ENCODE results near the gene ENKUR.
A peak's percentile ranks its signal among the peaks of the same experiment; 100 is the strongest.

DNA sequence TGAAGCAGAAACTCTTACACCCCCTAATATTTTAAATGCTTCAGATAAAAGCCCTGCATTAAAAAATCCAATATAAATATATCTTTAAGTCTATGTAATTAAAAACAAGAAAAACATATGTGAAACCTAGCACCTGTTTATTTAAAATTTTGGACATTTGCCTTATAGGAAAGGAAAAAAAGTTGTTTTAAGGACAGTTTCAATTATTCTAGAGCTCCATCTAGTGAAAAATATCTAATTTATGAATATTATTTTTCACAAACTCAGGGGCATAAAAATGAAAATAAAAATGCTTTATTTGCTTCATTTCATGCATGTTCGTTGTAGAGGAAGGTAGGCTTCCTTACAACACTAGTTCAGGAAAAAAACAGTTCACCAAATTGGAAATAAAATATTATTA, 26.1 kb downstream of the ENKUR start:
- TF ChIP-seq, protein P1, sequence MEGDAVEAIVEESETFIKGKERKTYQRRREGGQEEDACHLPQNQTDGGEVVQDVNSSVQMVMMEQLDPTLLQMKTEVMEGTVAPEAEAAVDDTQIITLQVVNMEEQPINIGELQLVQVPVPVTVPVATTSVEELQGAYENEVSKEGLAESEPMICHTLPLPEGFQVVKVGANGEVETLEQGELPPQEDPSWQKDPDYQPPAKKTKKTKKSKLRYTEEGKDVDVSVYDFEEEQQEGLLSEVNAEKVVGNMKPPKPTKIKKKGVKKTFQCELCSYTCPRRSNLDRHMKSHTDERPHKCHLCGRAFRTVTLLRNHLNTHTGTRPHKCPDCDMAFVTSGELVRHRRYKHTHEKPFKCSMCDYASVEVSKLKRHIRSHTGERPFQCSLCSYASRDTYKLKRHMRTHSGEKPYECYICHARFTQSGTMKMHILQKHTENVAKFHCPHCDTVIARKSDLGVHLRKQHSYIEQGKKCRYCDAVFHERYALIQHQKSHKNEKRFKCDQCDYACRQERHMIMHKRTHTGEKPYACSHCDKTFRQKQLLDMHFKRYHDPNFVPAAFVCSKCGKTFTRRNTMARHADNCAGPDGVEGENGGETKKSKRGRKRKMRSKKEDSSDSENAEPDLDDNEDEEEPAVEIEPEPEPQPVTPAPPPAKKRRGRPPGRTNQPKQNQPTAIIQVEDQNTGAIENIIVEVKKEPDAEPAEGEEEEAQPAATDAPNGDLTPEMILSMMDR (IDR thresholded peaks at IDR 0.05; ENCODE audit: low read depth, low read length): peak; percentile 13; the same call in 1 of the 2 replicates
- no peak for TF ChIP-seq EZH2phosphoT487 (IDR thresholded peaks at IDR 0.05; ENCODE audit: low read depth)
